Fibroblast of lung (primary cell): ENCODE data around the gene MED31.
"Not testable (repeated sequence)": the region's sequence is repeated elsewhere in the genome, so short reads cannot be mapped to it uniquely, and the experiment has no call there.

Experiments used
- CTCF ChIP-seq, 2 donors: IDR thresholded peaks in 1 of 2; conservative IDR thresholded peaks in 1 of 2; 1 replicate in 1 of 2; 2 replicates in 1 of 2; pipeline ENCODE4 v1.5.1; 2011 to 2012; ENCODE audit warnings: low read length in 2 of 2, control low read depth in 1 of 2, inconsistent platforms in 1 of 2, low read depth in 1 of 2, mild to moderate bottlenecking in 1 of 2
- EZH2 ChIP-seq: IDR thresholded peaks from 2 replicates; pipeline ENCODE4 v1.5.1; 2012; ENCODE audit warnings: low read length, control low read depth, mild to moderate bottlenecking; ENCODE audit errors: missing control alignments

GRCh38 chr17:6655732-6656361 is 4.4 kb upstream of the MED31 start:
- not testable (repeated sequence) for TF ChIP-seq CTCF (conservative IDR thresholded peaks at IDR 0.05 in 1 of 2, IDR thresholded peaks at IDR 0.05 in 1 of 2; ENCODE audit: low read depth in 1 of 2, low read length in 2 of 2)
- peak; percentile 72 for TF ChIP-seq EZH2
